VCaP (cell line): ENCODE data around the gene RCE1.

Source experiments
- H3K27ac ChIP-seq: fragments of 450-650 bp; 2 replicates; pipeline ENCODE4 v1.5.1; 2017
- CTCF ChIP-seq: fragments of 450-650 bp; conservative IDR thresholded peaks from 2 replicates; pipeline ENCODE4 v1.5.1; 2017; ENCODE audit warnings: mild to moderate bottlenecking, moderate library complexity

The RCE1 gene

GRCh38 chr11:66887526-66887925 is 44.3 kb downstream of the RCE1 start:
- H3K27ac ChIP-seq: no peak overlapping the region
- TF ChIP-seq CTCF: no peak

GRCh38 chr11:66888282-66888681 is 45.0 kb downstream of the RCE1 start:
- TF ChIP-seq CTCF: no peak
- H3K27ac ChIP-seq: no peak overlapping the region

- H3K27ac ChIP-seq: no peak overlapping the region
- no peak for TF ChIP-seq CTCF
These were observed 46.7 kb downstream of the RCE1 start for GRCh38 chr11:66889960-66890359.

- H3K27ac ChIP-seq: no peak overlapping the region
- no peak for TF ChIP-seq CTCF
These were observed 48.8 kb downstream of the RCE1 start for GRCh38 chr11:66891851-66892660.

GRCh38 chr11:66892911-66893310 is 49.7 kb downstream of the RCE1 start:
- TF ChIP-seq CTCF: no peak

GRCh38 chr11:66894141-66894540 is 50.9 kb downstream of the RCE1 start:
- no peak for TF ChIP-seq CTCF
- no peak overlapping the region for H3K27ac ChIP-seq

More at GRCh38 chr11:66892911-66893310, 49.7 kb downstream of the RCE1 start:
- no peak overlapping the region for H3K27ac ChIP-seq
